Nephron (organoid): ENCODE measurements around the gene CPXM2.

Source experiments
- H3K27ac Mint-ChIP-seq, 3 experiments: 2 replicates each; pipeline ENCODE4 v1.8.0; 2020; ENCODE audit warnings: mixed read lengths in 3 of 3, mild to moderate bottlenecking in 2 of 3, moderate library complexity in 1 of 3
- H3K27me3 Mint-ChIP-seq: 2 replicates; pipeline ENCODE4 v1.8.0; 2021; ENCODE audit warnings: low read depth, mild to moderate bottlenecking, moderate library complexity, mixed read lengths
- H3K36me3 Mint-ChIP-seq: 2 replicates; pipeline ENCODE4 v1.8.0; 2020; ENCODE audit warnings: low read depth, mixed read lengths
- H3K4me1 Mint-ChIP-seq: 2 replicates; pipeline ENCODE4 v1.8.0; 2020; ENCODE audit warnings: mixed read lengths
- H3K4me3 Mint-ChIP-seq, 3 experiments: 2 replicates each; pipeline ENCODE4 v1.8.0; 2020; ENCODE audit warnings: mild to moderate bottlenecking in 3 of 3, mixed read lengths in 3 of 3, moderate library complexity in 2 of 3
- H3K9me3 Mint-ChIP-seq: 2 replicates; pipeline ENCODE4 v1.8.0; 2020; ENCODE audit warnings: mixed read lengths
- CTCF ChIP-seq, 3 experiments: fragments of 200-600 bp; sonication (generic); IDR thresholded peaks; one replicate each; pipeline ENCODE4 v1.5.0; 2021; ENCODE audit warnings: antibody characterized with exemption in 3 of 3; ENCODE audit not compliant: unreplicated experiment in 3 of 3

The CPXM2 gene

GRCh38 chr10:123704076-123704475 lies 187.5 kb downstream of the CPXM2 start:
- H3K9me3 Mint-ChIP-seq, result no peaks in the 10 kb centered on the region
- H3K4me3 Mint-ChIP-seq, result no peak overlapping the region
- no peak overlapping the region for H3K27ac Mint-ChIP-seq
- no peaks in the 10 kb centered on the region for H3K36me3 Mint-ChIP-seq
- peaks cover 42% of the 10 kb centered on the region for H3K27me3 Mint-ChIP-seq
- H3K4me1 Mint-ChIP-seq, result no peaks in the 10 kb centered on the region
- no peak for TF ChIP-seq CTCF (IDR thresholded peaks at IDR 0.05; ENCODE audit: unreplicated experiment in 3 of 3)

GRCh38 chr10:123703195-123703790 lies 188.3 kb downstream of the CPXM2 start:
- no peaks in the 10 kb centered on the region for H3K36me3 Mint-ChIP-seq
- no peak overlapping the region for H3K4me3 Mint-ChIP-seq
- no peaks in the 10 kb centered on the region for H3K4me1 Mint-ChIP-seq
- no peaks in the 10 kb centered on the region for H3K9me3 Mint-ChIP-seq
- H3K27ac Mint-ChIP-seq, result no peak overlapping the region
- no peak for TF ChIP-seq CTCF (IDR thresholded peaks at IDR 0.05; ENCODE audit: unreplicated experiment in 3 of 3)
- H3K27me3 Mint-ChIP-seq, result peaks cover 35% of the 10 kb centered on the region
